Measurements from ENCODE around the gene CARHSP1. TPM values are rescaled to one million over a fixed set of nuclear protein-coding genes. Genes with fewer than 3 reads are reported as not detected.

The CARHSP1 gene
- total and polyA plus RNA-seq, 9 of the 15 experiments (the other 6 are each of a cell fraction or from before 2014, with no cell fraction given): 5.8 to 114 (median 41.1) TPM

DNA sequence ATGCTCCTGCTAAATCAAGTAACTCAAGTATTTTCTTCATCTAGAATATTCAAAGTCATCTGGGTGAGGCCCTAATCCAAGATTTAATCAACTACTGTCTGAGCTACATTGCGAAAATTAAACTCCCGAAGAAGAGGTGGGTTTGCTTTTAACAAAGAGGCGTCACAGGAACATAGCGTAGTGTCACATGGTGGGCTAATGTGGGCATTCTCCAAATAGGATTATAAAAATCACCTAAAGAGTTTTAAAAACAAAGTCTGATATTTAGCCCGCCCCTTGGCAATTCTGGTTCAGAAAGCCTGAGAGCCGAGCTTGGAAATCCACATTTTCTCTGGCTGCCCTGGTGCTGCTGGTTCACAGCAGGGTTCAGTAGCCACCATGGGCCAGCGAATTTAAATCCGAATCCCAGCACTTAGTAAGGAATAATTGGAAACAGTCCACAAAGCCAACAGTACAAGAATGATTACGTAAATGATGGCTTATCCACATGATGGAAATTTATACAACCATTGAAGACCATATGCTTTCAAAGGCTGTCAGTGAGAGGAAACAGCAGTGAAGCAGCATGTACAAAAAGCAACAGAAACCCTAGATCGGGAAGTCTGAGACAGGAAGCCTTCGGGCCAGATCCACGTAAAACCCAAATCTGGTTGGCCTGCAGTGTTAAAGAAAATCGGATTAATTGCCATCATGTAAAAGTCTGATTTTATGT, 62.4 kb downstream of the CARHSP1 start:
- ChIA-PET CTCF (ENCODE audit: low intra/inter-chr PET ratio) (no interaction called here), POLR2A (interaction anchor here (1.0 to 1.4 kb wide), 2 partner anchors 10 to 55 kb away, joined by 3 to 7 read pairs; no protein-coding TSS in a partner anchor)
- no peak overlapping the region for H3K4me2 ChIP-seq (ENCODE audit: insufficient read depth, low read length)
- no peak overlapping the region for H3K27ac ChIP-seq (ENCODE audit: extremely low read depth, low read depth, low read length)
- H3K79me2 ChIP-seq (ENCODE audit: control insufficient read depth, insufficient read depth, low read length): peaks cover 21% of the 10 kb centered on the region
- no peaks in the 10 kb centered on the region; a peak in 1 of 5 replicates for H3K4me1 ChIP-seq (replicated peaks in 1 of 2; ENCODE audit: control insufficient read depth in 2 of 2, insufficient read depth in 2 of 2, low read length in 2 of 2)
- H4K20me1 ChIP-seq (replicated peaks; ENCODE audit: control insufficient read depth, insufficient read depth, low read length): no peaks in the 10 kb centered on the region; the same call in 1 of the 2 replicates
- intact Hi-C loops (cut with micrococcal nuclease): no loop called here
- no peak for ATAC-seq
- H3K9ac ChIP-seq (ENCODE audit: insufficient read depth in 1 of 2, low read depth in 2 of 2, low read length in 2 of 2): no peak overlapping the region
- no peaks in the 10 kb centered on the region for H3K9me3 ChIP-seq (replicated peaks; ENCODE audit: control insufficient read depth, insufficient read depth, low read depth, low read length)
- BruUV-seq (replicated peaks): TSS peak; percentile 4
- no peak overlapping the region for H3K4me3 ChIP-seq
- no peaks in the 10 kb centered on the region for H3K27me3 ChIP-seq (ENCODE audit: control insufficient read depth in 2 of 2, insufficient read depth in 2 of 2, low read length in 2 of 2)
- WGBS (ENCODE audit: insufficient coverage, low coverage, missing lambda C conversion rate): 96% methylated on average over 13 of the region's 13 CpGs
- DNase-seq (ENCODE audit: extremely low read depth in 1 of 4, low spot score in 3 of 4): no peak
- in situ Hi-C loops (cut with MboI): no loop called here
- peaks cover 99% of the 10 kb centered on the region for H3K36me3 ChIP-seq (ENCODE audit: control insufficient read depth, insufficient read depth, low read length)
- no peak for FAIRE-seq
- H3K9me1 ChIP-seq (ENCODE audit: control insufficient read depth, insufficient read depth, low read length): no peaks in the 10 kb centered on the region
- no peak overlapping the region for H2AFZ ChIP-seq (ENCODE audit: low read depth, low read length)
- no peak for TF ChIP-seq ZNF445 (CRISPR knock-in tag; IDR thresholded peaks at IDR 0.05; ENCODE audit: low read depth)
- TF ChIP-seq, protein P1, sequence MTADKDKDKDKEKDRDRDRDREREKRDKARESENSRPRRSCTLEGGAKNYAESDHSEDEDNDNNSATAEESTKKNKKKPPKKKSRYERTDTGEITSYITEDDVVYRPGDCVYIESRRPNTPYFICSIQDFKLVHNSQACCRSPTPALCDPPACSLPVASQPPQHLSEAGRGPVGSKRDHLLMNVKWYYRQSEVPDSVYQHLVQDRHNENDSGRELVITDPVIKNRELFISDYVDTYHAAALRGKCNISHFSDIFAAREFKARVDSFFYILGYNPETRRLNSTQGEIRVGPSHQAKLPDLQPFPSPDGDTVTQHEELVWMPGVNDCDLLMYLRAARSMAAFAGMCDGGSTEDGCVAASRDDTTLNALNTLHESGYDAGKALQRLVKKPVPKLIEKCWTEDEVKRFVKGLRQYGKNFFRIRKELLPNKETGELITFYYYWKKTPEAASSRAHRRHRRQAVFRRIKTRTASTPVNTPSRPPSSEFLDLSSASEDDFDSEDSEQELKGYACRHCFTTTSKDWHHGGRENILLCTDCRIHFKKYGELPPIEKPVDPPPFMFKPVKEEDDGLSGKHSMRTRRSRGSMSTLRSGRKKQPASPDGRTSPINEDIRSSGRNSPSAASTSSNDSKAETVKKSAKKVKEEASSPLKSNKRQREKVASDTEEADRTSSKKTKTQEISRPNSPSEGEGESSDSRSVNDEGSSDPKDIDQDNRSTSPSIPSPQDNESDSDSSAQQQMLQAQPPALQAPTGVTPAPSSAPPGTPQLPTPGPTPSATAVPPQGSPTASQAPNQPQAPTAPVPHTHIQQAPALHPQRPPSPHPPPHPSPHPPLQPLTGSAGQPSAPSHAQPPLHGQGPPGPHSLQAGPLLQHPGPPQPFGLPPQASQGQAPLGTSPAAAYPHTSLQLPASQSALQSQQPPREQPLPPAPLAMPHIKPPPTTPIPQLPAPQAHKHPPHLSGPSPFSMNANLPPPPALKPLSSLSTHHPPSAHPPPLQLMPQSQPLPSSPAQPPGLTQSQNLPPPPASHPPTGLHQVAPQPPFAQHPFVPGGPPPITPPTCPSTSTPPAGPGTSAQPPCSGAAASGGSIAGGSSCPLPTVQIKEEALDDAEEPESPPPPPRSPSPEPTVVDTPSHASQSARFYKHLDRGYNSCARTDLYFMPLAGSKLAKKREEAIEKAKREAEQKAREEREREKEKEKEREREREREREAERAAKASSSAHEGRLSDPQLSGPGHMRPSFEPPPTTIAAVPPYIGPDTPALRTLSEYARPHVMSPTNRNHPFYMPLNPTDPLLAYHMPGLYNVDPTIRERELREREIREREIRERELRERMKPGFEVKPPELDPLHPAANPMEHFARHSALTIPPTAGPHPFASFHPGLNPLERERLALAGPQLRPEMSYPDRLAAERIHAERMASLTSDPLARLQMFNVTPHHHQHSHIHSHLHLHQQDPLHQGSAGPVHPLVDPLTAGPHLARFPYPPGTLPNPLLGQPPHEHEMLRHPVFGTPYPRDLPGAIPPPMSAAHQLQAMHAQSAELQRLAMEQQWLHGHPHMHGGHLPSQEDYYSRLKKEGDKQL (CRISPR knock-in tag; IDR thresholded peaks at IDR 0.05; ENCODE audit: borderline replicate concordance): no peak
- TF ChIP-seq ZNF696 (CRISPR knock-in tag; conservative IDR thresholded peaks at IDR 0.05): no peak
- TF ChIP-seq RNF219 (CRISPR knock-in tag; IDR thresholded peaks at IDR 0.05): no peak
- no peak for TF ChIP-seq ZBTB12 (CRISPR knock-in tag; IDR thresholded peaks at IDR 0.05)
- TF ChIP-seq HEY1 (CRISPR knock-in tag; IDR thresholded peaks at IDR 0.05; ENCODE audit: borderline replicate concordance): no peak
- TF ChIP-seq NKRF (IDR thresholded peaks at IDR 0.05; ENCODE audit: borderline replicate concordance): no peak
- TF ChIP-seq GABPB1 (CRISPR knock-in tag; IDR thresholded peaks at IDR 0.05): no peak

Data from K562 (cell line).